VCaP (cell line): Measurements from ENCODE around the gene TDRD15.
"Not testable (repeated sequence)": the region's sequence is repeated elsewhere in the genome, so short reads cannot be mapped to it uniquely, and the experiment has no call there.

Source experiments
- H3K27ac ChIP-seq: fragments of 450-650 bp; 2 replicates; pipeline ENCODE4 v1.5.1; 2017
- TF ChIP-seq, protein P1 (sequence below): fragments of 450-650 bp; conservative IDR thresholded peaks from 2 replicates; pipeline ENCODE4 v1.5.1; 2017; ENCODE audit warnings: mild to moderate bottlenecking, moderate library complexity

Gene TDRD15

DNA sequence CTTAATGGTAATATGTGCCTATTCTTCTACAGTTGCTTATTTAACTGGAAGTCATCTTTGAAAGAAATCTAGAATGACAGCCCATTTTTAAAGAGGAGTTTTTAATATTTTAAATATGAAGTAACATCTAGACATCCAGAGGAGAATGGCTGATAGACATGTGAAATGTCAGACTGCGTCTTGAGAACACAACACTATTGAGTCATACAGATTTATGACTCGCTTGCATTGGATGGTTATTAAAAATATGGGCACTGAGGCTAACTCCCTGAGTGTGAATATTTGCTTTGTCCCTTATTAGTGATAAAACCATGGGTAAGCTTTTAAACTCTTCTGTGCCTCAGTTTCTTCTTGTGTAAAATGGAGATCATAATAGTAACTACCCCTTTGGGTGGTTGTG, 22.9 kb downstream of the TDRD15 start:
- TF ChIP-seq, protein P1, sequence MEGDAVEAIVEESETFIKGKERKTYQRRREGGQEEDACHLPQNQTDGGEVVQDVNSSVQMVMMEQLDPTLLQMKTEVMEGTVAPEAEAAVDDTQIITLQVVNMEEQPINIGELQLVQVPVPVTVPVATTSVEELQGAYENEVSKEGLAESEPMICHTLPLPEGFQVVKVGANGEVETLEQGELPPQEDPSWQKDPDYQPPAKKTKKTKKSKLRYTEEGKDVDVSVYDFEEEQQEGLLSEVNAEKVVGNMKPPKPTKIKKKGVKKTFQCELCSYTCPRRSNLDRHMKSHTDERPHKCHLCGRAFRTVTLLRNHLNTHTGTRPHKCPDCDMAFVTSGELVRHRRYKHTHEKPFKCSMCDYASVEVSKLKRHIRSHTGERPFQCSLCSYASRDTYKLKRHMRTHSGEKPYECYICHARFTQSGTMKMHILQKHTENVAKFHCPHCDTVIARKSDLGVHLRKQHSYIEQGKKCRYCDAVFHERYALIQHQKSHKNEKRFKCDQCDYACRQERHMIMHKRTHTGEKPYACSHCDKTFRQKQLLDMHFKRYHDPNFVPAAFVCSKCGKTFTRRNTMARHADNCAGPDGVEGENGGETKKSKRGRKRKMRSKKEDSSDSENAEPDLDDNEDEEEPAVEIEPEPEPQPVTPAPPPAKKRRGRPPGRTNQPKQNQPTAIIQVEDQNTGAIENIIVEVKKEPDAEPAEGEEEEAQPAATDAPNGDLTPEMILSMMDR = no peak
- no peak overlapping the region for H3K27ac ChIP-seq

- TF ChIP-seq, protein P1 = no peak
- no peak overlapping the region for H3K27ac ChIP-seq
Measured at GRCh38 chr2:21148718-21149117, 24.9 kb downstream of the TDRD15 start.

GRCh38 chr2:21151234-21151633, 27.5 kb downstream of the TDRD15 start:
- not testable (repeated sequence) for H3K27ac ChIP-seq

DNA sequence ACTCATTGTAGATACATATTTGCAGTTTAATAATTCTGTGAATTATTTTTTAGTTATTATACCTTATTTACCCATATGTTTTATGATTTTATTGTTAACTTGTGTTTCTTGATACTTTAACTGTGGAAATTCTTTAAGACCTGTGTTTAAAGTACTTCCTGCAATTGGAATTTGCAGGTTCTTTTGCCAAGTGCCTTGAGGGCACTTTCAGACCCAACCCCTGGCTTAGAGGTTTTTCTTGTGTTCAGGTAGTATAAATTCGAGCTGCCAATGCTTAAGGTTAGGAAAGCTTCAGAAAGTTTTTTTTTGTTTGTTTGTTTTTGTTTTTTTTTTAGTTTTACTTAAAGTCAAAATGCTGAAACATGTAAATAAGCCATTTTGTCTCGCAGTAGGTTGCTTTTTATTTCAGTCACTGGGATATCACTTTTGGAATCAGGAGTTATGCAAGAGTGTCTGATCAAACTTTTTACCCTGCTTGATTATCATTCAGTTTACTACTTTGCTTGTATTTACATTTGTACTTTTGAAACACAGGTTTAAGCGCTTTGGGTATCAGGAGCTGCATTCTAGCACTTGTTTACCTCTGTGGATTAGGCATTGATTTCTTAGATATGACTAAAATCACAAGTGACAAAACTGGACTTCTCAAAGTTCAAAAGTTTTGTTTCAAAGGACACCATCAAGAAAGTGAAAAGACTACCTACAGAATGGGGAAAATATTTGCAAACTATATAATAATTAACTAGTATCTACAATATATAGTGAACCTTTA, 31.8 kb downstream of the TDRD15 start:
- H3K27ac ChIP-seq = no peak overlapping the region
- TF ChIP-seq, protein P1 = no peak

- no peak overlapping the region for H3K27ac ChIP-seq
- TF ChIP-seq, protein P1 = no peak
Measured at GRCh38 chr2:21161122-21161521, 37.4 kb downstream of the TDRD15 start.

DNA sequence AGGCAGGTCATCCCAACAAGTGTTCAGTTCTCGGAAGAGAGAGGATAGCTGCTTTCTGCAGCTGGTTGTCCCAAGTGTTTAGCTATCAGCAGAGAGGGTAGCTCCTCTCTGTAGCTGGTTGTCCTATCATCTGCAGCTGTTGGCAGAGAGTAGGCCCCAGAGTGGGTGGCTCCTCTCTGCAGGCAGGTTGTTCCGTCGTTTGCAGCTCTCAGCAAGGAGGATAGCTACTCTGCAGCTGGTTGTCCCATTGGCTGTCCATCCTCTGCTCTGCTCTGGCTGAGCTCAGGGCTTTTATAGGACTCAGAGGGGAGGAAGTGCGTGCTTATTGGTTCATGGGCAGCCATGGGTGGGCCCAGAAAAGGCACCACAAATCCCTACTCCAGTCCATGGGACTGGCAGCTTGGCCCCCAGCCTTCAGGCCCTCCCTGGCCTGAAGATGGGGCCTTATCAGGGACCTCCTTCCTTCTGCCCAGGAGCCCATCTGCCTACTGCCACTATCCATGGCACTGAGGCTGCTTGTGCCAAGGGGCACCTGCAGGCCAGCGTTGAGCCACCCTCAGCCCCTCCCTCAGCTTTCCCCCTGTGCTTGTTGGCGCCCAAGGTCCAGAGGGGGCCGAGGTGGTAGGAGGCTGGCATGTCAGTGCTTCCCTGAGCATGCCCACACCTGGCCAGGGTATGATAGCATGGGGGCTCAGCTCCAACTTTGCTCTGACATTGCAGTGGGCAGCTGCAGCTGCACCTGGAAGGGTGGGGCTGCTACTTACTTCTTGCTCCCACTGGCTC, 38.3 kb downstream of the TDRD15 start:
- no peak overlapping the region for H3K27ac ChIP-seq
- TF ChIP-seq, protein P1 = no peak

GRCh38 chr2:21162615-21162878, 38.8 kb downstream of the TDRD15 start:
- TF ChIP-seq, protein P1 = no peak
- H3K27ac ChIP-seq = no peak overlapping the region

DNA sequence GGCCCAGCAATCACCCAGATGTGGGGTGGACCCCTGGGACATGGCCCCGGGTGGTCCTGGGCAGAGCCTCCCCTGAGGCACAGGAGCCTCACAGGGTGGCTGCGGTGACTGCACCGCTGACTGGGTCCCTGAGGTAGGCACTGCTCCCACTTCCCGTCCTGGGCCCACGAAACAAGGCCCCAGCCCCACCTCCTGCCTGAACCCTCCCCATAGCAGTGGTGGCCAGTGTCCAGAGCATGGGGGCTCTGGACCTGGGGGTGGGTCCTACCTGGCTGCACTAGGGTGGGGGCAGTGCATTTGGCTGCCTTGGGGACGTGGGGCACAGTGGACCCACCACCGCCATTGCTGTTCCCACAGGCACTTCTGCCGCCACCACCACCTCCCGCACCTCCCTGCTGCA, 39.4 kb downstream of the TDRD15 start:
- TF ChIP-seq, protein P1 = no peak
- no peak overlapping the region for H3K27ac ChIP-seq
